Lung (tissue), 12 donors: ENCODE measurements around the gene VSIG10L. TPM values are rescaled to one million over a fixed set of nuclear protein-coding genes. Genes with fewer than 3 reads are reported as not detected.

ENCODE experiments used
- ATAC-seq: fragments of 200-7000 bp; cut with Tn5 transposase; one replicate; pipeline ENCODE4 v1.9.1; 2020; ENCODE audit warnings: moderate number of reproducible peaks; ENCODE audit not compliant: insufficient read depth, low FRiP score
- DNase-seq, 3 donors: peaks; one replicate each; pipeline ENCODE4 v3.0.0-alpha.2; 2013 to 2017
- H3K27ac ChIP-seq, 2 donors: one replicate each; pipeline ENCODE4 v1.5.1; 2013; ENCODE audit warnings: mild to moderate bottlenecking in 2 of 2, moderate library complexity in 2 of 2, control low read depth in 1 of 2, inconsistent platforms in 1 of 2, low read depth in 1 of 2, low read length in 1 of 2
- H3K27me3 ChIP-seq, 3 donors: one replicate each; pipeline ENCODE4 v1.5.1; 2013; ENCODE audit warnings: low read length in 2 of 3; ENCODE audit not compliant: control insufficient read depth in 3 of 3, insufficient read depth in 3 of 3
- H3K36me3 ChIP-seq, 4 donors: one replicate each; pipeline ENCODE4 v1.5.1; 2013; ENCODE audit warnings: low read length in 4 of 4, mild to moderate bottlenecking in 1 of 4, moderate library complexity in 1 of 4; ENCODE audit not compliant: control insufficient read depth in 4 of 4, insufficient read depth in 4 of 4
- H3K4me1 ChIP-seq, 5 donors: one replicate each; pipeline ENCODE4 v1.5.1; 2013; ENCODE audit warnings: low read length in 5 of 5, mild to moderate bottlenecking in 2 of 5, moderate library complexity in 1 of 5; ENCODE audit not compliant: control insufficient read depth in 5 of 5, insufficient read depth in 5 of 5
- H3K4me3 ChIP-seq: one replicate; pipeline ENCODE4 v1.5.1; 2013; ENCODE audit warnings: mild to moderate bottlenecking, control low read depth, moderate library complexity
- H3K9ac ChIP-seq, 2 donors: one replicate each; pipeline ENCODE4 v1.5.1; 2013; ENCODE audit warnings: low read length in 2 of 2, control low read depth in 1 of 2; ENCODE audit not compliant: insufficient read depth in 1 of 2
- H3K9me3 ChIP-seq, 4 donors: one replicate each; pipeline ENCODE4 v1.5.1; 2013; ENCODE audit warnings: low read length in 3 of 4, mild to moderate bottlenecking in 1 of 4, moderate library complexity in 1 of 4; ENCODE audit not compliant: control insufficient read depth in 4 of 4, insufficient read depth in 3 of 4
- CTCF ChIP-seq: IDR thresholded peaks from 2 replicates; pipeline ENCODE4 v1.5.1; 2012; ENCODE audit warnings: mild to moderate bottlenecking; ENCODE audit errors: control extremely low read depth, extremely low read depth
- WGBS, 2 donors: extraction: QIAGEN DNeasy Blood & Tissue Kit; methylation state at CpG; one replicate each; pipeline ENCODE4 v1.1.7; 2013; 5-methylcytosine and 5-hydroxymethylcytosine counted together
- polyA plus RNA-seq, 2 donors: library from polyadenylated mRNA; stranded (reverse); fragments of 200-250 nt; gene quantifications; one replicate each; pipeline ENCODE4 v1.2.1, GENCODE V29; 2013
- total RNA-seq, 2 donors: library from RNA; depleted of rRNA in 1 of 2; stranded (reverse); fragments of >200 nt in 1 of 2; gene quantifications; one replicate each; pipeline ENCODE4 v1.2.1, GENCODE V29; 2014 to 2021
- donor health status: control.
- donor health status: control.
- donor health status: Bipolar disorder and iron deficiency.
- donor health status: healthy.
- donor health status: DM: yes; HTN: yes; CAD: no.

VSIG10L gene
- total and polyA plus RNA-seq, 4 donors: 0.57 to 3.7 (median 2.4) TPM

- H3K27ac ChIP-seq: no peak overlapping the region
- DNase-seq (no peak), ATAC-seq (no peak)
- no peaks in the 10 kb centered on the region for H3K36me3 ChIP-seq
- no peak overlapping the region for H3K4me3 ChIP-seq
- 67 to 74% methylated on average over 3 of the region's 3 CpGs for WGBS, 2 donors
- peaks cover 0 to 5% (median 0%) of the 10 kb centered on the region in 5 donors for H3K4me1 ChIP-seq
- H3K27me3 ChIP-seq: peaks cover 0 to 16% (median 8%) of the 10 kb centered on the region in 3 donors
- H3K9ac ChIP-seq: no peak overlapping the region
- peaks cover 0 to 2% (median 0%) of the 10 kb centered on the region in 4 donors for H3K9me3 ChIP-seq
- TF ChIP-seq CTCF: no peak
These were observed 10.7 kb downstream of the VSIG10L start for GRCh38 chr19:51331193-51331592.

- no peak for ATAC-seq
- no peak for DNase-seq
- Histone ChIP-seq H3K27ac (no peak overlapping the region), H3K9me3 (peaks cover 0 to 2% (median 0%) of the 10 kb centered on the region in 4 donors), H3K4me3 (no peak overlapping the region), H3K36me3 (no peaks in the 10 kb centered on the region), H3K4me1 (peaks cover 0 to 5% (median 0%) of the 10 kb centered on the region in 5 donors), H3K9ac (no peak overlapping the region), H3K27me3 (peaks cover 0 to 23% (median 8%) of the 10 kb centered on the region in 3 donors)
- WGBS, 2 donors: 96 to 97% methylated on average over 4 of the region's 4 CpGs
- TF ChIP-seq CTCF: no peak
These were observed 11.6 kb downstream of the VSIG10L start for GRCh38 chr19:51330366-51330765.

GRCh38 chr19:51329411-51329810 lies 12.5 kb downstream of the VSIG10L start:
- ATAC-seq (no peak), DNase-seq (no peak)
- Histone ChIP-seq H3K9me3 (peaks cover 0 to 2% (median 0%) of the 10 kb centered on the region in 4 donors), H3K9ac (no peak overlapping the region), H3K27ac (no peak overlapping the region), H3K4me3 (no peak overlapping the region), H3K27me3 (peaks cover 0 to 24% (median 8%) of the 10 kb centered on the region in 3 donors), H3K36me3 (no peaks in the 10 kb centered on the region), H3K4me1 (peaks cover 0 to 5% (median 0%) of the 10 kb centered on the region in 5 donors)
- 75 to 88% methylated on average over 5 of the region's 5 CpGs for WGBS, 2 donors
- TF ChIP-seq CTCF: no peak
